ENCODE measurements around the gene CAP2.
"Not testable (repeated sequence)": the region's sequence is repeated elsewhere in the genome, so short reads cannot be mapped to it uniquely, and the experiment has no call there.

The CAP2 gene

GRCh38 chr6:17413313-17413750, 19.9 kb downstream of the CAP2 start:
- H3K4me3 ChIP-seq (ENCODE audit: low read depth in 1 of 2, low read length in 1 of 2): no peak overlapping the region
- no peak overlapping the region for H3K27ac ChIP-seq
- no peak for TF ChIP-seq CTCF (IDR thresholded peaks at IDR 0.05)
- peaks cover 8% of the 10 kb centered on the region for H3K27me3 ChIP-seq
- H3K4me1 ChIP-seq (ENCODE audit: control insufficient read depth in 1 of 2, insufficient read depth in 1 of 2, low read depth in 1 of 2, low read length in 1 of 2): no peaks in the 10 kb centered on the region
- H3K36me3 ChIP-seq: no peaks in the 10 kb centered on the region
- no peaks in the 10 kb centered on the region for H3K9me3 ChIP-seq

GRCh38 chr6:17414395-17414794, 21.0 kb downstream of the CAP2 start:
- H3K4me3 ChIP-seq (ENCODE audit: low read depth in 1 of 2, low read length in 1 of 2); H3K27ac ChIP-seq; H3K9me3 ChIP-seq; H3K4me1 ChIP-seq (ENCODE audit: control insufficient read depth in 1 of 2, insufficient read depth in 1 of 2, low read depth in 1 of 2, low read length in 1 of 2); H3K36me3 ChIP-seq: not testable (repeated sequence)
- H3K27me3 ChIP-seq: peaks cover 12% of the 10 kb centered on the region

GRCh38 chr6:17415321-17415720, 21.9 kb downstream of the CAP2 start:
- Histone ChIP-seq H3K36me3 (no peaks in the 10 kb centered on the region), H3K4me3 (ENCODE audit: low read depth in 1 of 2, low read length in 1 of 2) (no peak overlapping the region), H3K27me3 (peaks cover 12% of the 10 kb centered on the region), H3K9me3 (no peaks in the 10 kb centered on the region), H3K27ac (no peak overlapping the region), H3K4me1 (ENCODE audit: control insufficient read depth in 1 of 2, insufficient read depth in 1 of 2, low read depth in 1 of 2, low read length in 1 of 2) (no peaks in the 10 kb centered on the region)
- no peak for TF ChIP-seq CTCF (IDR thresholded peaks at IDR 0.05)

- no peak for TF ChIP-seq CTCF (IDR thresholded peaks at IDR 0.05)
- Histone ChIP-seq H3K9me3 (no peaks in the 10 kb centered on the region), H3K36me3 (no peaks in the 10 kb centered on the region), H3K27ac (no peak overlapping the region), H3K4me3 (ENCODE audit: low read depth in 1 of 2, low read length in 1 of 2) (no peak overlapping the region), H3K27me3 (peaks cover 21% of the 10 kb centered on the region), H3K4me1 (ENCODE audit: control insufficient read depth in 1 of 2, insufficient read depth in 1 of 2, low read depth in 1 of 2, low read length in 1 of 2) (no peaks in the 10 kb centered on the region)
Measured at GRCh38 chr6:17416806-17417205, 23.4 kb downstream of the CAP2 start.

- Histone ChIP-seq H3K4me3 (ENCODE audit: low read depth in 1 of 2, low read length in 1 of 2) (no peak overlapping the region), H3K9me3 (no peaks in the 10 kb centered on the region), H3K27ac (no peak overlapping the region), H3K27me3 (peaks cover 24% of the 10 kb centered on the region), H3K36me3 (no peaks in the 10 kb centered on the region), H3K4me1 (ENCODE audit: control insufficient read depth in 1 of 2, insufficient read depth in 1 of 2, low read depth in 1 of 2, low read length in 1 of 2) (no peaks in the 10 kb centered on the region)
- no peak for TF ChIP-seq CTCF (IDR thresholded peaks at IDR 0.05)
Measured at GRCh38 chr6:17417817-17418216, 24.4 kb downstream of the CAP2 start.

GRCh38 chr6:17418281-17419188, 25.1 kb downstream of the CAP2 start:
- Histone ChIP-seq H3K27ac (no peak overlapping the region), H3K9me3 (no peaks in the 10 kb centered on the region), H3K4me1 (ENCODE audit: control insufficient read depth in 1 of 2, insufficient read depth in 1 of 2, low read depth in 1 of 2, low read length in 1 of 2) (no peaks in the 10 kb centered on the region), H3K27me3 (peaks cover 29% of the 10 kb centered on the region), H3K4me3 (ENCODE audit: low read depth in 1 of 2, low read length in 1 of 2) (no peak overlapping the region), H3K36me3 (no peaks in the 10 kb centered on the region)
- TF ChIP-seq CTCF (IDR thresholded peaks at IDR 0.05): no peak

Data from neutrophil (primary cell).